ENCODE measurements around the gene MYZAP. TPM values are rescaled to one million over a fixed set of nuclear protein-coding genes. Genes with fewer than 3 reads are reported as not detected.
A peak's percentile ranks its signal among the peaks of the same experiment; 100 is the strongest.

Gene MYZAP
- total and polyA plus RNA-seq, 10 donors = 4.1 to 26.2 (median 13.8) TPM

DNA sequence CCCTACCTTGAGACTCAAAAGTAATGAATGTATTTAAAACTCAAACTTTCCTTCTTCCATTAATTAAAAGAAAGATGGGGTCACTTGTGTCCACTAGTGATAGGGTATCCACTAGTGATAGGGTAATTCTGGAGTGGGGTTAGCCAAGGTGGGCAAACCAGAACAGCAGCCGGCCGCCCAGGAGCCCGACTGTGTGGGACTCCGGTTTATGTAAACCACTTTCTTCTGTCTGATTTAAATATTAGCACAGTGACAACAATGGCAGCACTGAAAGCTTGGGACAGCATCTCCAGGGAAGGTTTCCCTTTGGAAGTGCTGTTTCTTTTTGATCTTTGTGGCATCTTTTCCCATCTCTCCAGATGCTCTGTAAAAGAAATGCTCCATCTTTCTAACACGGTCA is 722 bp downstream of the MYZAP start:
- no peaks in the 10 kb centered on the region for H3K36me3 ChIP-seq
- no peak for DNase-seq
- H3K27me3 ChIP-seq (replicated peaks in 1 of 7) = peaks cover 0 to 24% (median 3%) of the 10 kb centered on the region in 7 donors
- peak overlapping the region in 7 of 8 donors; percentile 67 to 85 (median 79) for H3K27ac ChIP-seq
- intact Hi-C loops (cut with DNase I; ENCODE audit: low total_unique reads) = no loop called here
- 67 to 84% (median 73%) methylated on average over 5 of the region's 5 CpGs for WGBS, 5 donors
- H3K4me3 ChIP-seq = peak overlapping the region in 7 of 8 donors; percentile 49 to 82 (median 51)
- H3K4me1 ChIP-seq = peaks cover 3 to 37% (median 19%) of the 10 kb centered on the region in 6 donors
- no peaks in the 10 kb centered on the region for H3K9me3 ChIP-seq
- TF ChIP-seq POLR2A (IDR thresholded peaks at IDR 0.05) (no peak), POLR2AphosphoS5 (IDR thresholded peaks at IDR 0.05) (no peak)
- TF ChIP-seq, protein P1, sequence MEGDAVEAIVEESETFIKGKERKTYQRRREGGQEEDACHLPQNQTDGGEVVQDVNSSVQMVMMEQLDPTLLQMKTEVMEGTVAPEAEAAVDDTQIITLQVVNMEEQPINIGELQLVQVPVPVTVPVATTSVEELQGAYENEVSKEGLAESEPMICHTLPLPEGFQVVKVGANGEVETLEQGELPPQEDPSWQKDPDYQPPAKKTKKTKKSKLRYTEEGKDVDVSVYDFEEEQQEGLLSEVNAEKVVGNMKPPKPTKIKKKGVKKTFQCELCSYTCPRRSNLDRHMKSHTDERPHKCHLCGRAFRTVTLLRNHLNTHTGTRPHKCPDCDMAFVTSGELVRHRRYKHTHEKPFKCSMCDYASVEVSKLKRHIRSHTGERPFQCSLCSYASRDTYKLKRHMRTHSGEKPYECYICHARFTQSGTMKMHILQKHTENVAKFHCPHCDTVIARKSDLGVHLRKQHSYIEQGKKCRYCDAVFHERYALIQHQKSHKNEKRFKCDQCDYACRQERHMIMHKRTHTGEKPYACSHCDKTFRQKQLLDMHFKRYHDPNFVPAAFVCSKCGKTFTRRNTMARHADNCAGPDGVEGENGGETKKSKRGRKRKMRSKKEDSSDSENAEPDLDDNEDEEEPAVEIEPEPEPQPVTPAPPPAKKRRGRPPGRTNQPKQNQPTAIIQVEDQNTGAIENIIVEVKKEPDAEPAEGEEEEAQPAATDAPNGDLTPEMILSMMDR (IDR thresholded peaks at IDR 0.05 in 8 of 11, conservative IDR thresholded peaks at IDR 0.05 in 3 of 11) = no peak

DNA sequence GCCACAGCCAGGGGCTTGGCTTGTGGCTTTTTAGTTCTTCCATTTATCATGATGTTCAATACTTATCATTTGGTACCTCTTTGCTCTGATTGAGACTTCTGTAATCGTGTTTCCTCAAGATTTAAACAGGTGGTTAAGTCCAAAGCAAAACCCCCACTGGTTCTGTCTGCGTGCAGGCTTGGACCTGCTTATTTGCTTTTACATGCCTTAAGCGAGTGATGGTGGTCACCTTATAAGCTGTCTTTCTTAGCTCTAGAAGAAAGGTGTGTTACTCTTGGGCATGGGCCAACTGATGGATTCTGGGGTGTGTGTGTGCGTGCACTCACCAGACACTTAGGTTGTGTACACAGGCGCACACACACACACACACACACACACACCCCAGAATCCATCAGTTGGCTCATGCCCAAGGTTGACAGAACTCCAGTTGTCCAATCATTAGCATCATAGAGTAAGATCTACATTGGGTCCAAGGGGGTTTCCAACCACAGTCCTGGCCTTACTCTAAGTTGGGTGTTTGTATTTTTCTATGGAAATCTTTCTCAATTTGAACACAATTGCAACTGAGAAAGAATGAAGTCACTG is 1.2 kb downstream of the MYZAP start:
- Histone ChIP-seq H3K4me3 (peak overlapping the region in 7 of 8 donors; percentile 49 to 82 (median 51)), H3K4me1 (peaks cover 3 to 41% (median 21%) of the 10 kb centered on the region in 6 donors), H3K27me3 (replicated peaks in 1 of 7) (peaks cover 0 to 24% (median 3%) of the 10 kb centered on the region in 7 donors), H3K36me3 (no peaks in the 10 kb centered on the region), H3K27ac (peak overlapping the region in 6 of 8 donors; percentile 74 to 85 (median 78)), H3K9me3 (no peaks in the 10 kb centered on the region)
- intact Hi-C loops (cut with DNase I; ENCODE audit: low total_unique reads) = no loop called here
- TF ChIP-seq POLR2A (IDR thresholded peaks at IDR 0.05) (no peak), POLR2AphosphoS5 (IDR thresholded peaks at IDR 0.05) (no peak)
- TF ChIP-seq, protein P1 (IDR thresholded peaks at IDR 0.05 in 8 of 11, conservative IDR thresholded peaks at IDR 0.05 in 3 of 11) = no peak
- DNase-seq = no peak
- WGBS, 5 donors = 52 to 81% (median 78%) methylated on average over 4 to 5 of the region's 5 CpGs

DNA sequence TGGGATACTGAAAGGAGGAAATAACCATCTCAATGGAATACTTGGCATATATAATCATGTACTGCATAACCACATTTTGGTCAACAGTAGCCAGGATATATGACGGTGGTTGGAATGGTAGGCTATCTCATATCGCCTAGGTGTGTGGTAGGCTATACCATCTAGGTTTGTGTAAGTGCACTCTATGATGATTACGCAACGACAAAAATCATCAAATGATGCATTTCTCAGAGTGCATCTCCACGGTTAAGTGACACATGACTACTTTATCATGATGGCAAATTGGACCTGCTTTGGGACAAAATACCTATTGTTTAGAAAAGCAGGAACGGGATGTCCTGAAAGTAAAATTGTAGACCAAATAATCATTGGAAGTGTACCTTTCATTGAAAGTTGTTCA is 2.8 kb downstream of the MYZAP start:
- Histone ChIP-seq H3K36me3 (no peaks in the 10 kb centered on the region), H3K27me3 (replicated peaks in 1 of 7) (peaks cover 0 to 24% (median 3%) of the 10 kb centered on the region in 7 donors), H3K4me1 (peaks cover 3 to 56% (median 22%) of the 10 kb centered on the region in 6 donors), H3K9me3 (no peaks in the 10 kb centered on the region), H3K27ac (peak overlapping the region in 7 of 8 donors; percentile 62 to 85 (median 76)), H3K4me3 (no peak overlapping the region)
- WGBS, 5 donors = 84 to 95% (median 90%) methylated on average over 6 of the region's 6 CpGs
- intact Hi-C loops (cut with DNase I; ENCODE audit: low total_unique reads) = no loop called here
- TF ChIP-seq, protein P1 (IDR thresholded peaks at IDR 0.05 in 8 of 11, conservative IDR thresholded peaks at IDR 0.05 in 3 of 11) = no peak
- TF ChIP-seq POLR2AphosphoS5 (IDR thresholded peaks at IDR 0.05) (no peak), POLR2A (IDR thresholded peaks at IDR 0.05) (no peak)
- no peak for DNase-seq

DNA sequence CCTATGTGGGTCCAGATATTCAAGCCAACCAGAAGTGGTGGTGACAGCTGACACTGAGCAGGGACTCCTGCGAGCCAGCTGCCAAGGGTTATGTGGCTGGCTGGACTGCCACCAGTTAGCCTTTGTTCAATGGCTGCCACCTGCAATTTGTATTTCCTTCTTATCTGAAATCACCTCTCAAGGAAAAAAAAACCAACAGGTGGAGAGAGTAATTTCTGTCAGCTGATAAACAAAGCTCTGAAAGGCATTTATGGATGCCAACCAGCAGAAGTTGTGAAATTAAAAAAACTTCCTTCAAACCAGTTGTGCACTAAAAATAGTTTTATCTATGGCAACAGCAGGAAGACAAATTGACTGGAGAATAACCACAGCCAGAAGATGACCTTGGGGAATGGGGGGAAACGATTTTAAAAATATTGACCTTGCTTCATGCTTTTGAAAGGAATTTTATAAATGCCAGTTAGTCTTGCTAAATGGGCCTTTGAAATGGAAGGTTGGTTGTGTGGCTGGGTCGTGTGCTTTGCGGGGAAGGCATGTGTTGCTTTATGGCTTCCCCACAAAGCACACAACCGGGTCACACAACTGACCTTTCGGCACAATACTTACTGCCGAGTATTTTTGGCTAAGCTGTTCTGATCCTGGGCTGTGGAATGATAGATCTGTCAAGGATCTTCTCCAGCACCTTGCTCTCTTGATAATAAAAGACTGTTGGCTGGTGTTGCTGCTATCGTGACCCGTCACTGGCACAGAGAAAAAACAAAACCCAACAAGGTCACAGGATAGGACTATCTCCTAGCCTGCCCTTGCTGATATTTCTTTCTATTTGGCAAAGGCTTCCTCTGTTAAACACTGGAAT is 3.5 kb downstream of the MYZAP start:
- intact Hi-C loops (cut with DNase I; ENCODE audit: low total_unique reads) = no loop called here
- WGBS, 5 donors = 56 to 68% (median 66%) methylated on average over 9 of the region's 9 CpGs
- TF ChIP-seq POLR2AphosphoS5 (IDR thresholded peaks at IDR 0.05) (no peak), POLR2A (IDR thresholded peaks at IDR 0.05) (no peak)
- TF ChIP-seq, protein P1 (IDR thresholded peaks at IDR 0.05 in 8 of 11, conservative IDR thresholded peaks at IDR 0.05 in 3 of 11) = no peak
- Histone ChIP-seq H3K27me3 (replicated peaks in 1 of 7) (peaks cover 0 to 24% (median 3%) of the 10 kb centered on the region in 7 donors), H3K36me3 (no peaks in the 10 kb centered on the region), H3K9me3 (no peaks in the 10 kb centered on the region), H3K27ac (peak overlapping the region; percentile 39 to 85 (median 75)), H3K4me1 (peaks cover 3 to 58% (median 22%) of the 10 kb centered on the region in 6 donors), H3K4me3 (no peak overlapping the region)
- DNase-seq = no peak

All from spleen (tissue), 11 donors.